Mucosa of gallbladder (tissue), 1 donor: Measurements from ENCODE around the gene DCAF8L2. TPM values are rescaled to one million over a fixed set of nuclear protein-coding genes. Genes with fewer than 3 reads are reported as not detected.
A peak's percentile ranks its signal among the peaks of the same experiment; 100 is the strongest.
"Not testable (repeated sequence)": the region's sequence is repeated elsewhere in the genome, so short reads cannot be mapped to it uniquely, and the experiment has no call there.

ENCODE experiments used
- DNase-seq: peaks from one replicate; pipeline ENCODE4 v3.0.0-alpha.2; 2020; ENCODE audit warnings: low spot score
- total RNA-seq: library from RNA; stranded (reverse); gene quantifications from one replicate; pipeline ENCODE4 v1.2.1, GENCODE V29; 2021
- donor health status: DM: no; HTN: no; CAD: no.

Gene DCAF8L2
- total RNA-seq, 1 donor from 2014 or later: not detected

GRCh38 chrX:27679281-27679680 is 89.1 kb downstream of the DCAF8L2 start:
- no peak for DNase-seq

GRCh38 chrX:27680726-27681125 is 90.6 kb downstream of the DCAF8L2 start:
- no peak for DNase-seq

GRCh38 chrX:27683566-27684208 is 93.5 kb downstream of the DCAF8L2 start:
- DNase-seq: peak; percentile 19

GRCh38 chrX:27694667-27695066 is 104.5 kb downstream of the DCAF8L2 start:
- no peak for DNase-seq

GRCh38 chrX:27706526-27706925 is 116.4 kb downstream of the DCAF8L2 start:
- no peak for DNase-seq

- no peak for DNase-seq
These were observed 125.5 kb downstream of the DCAF8L2 start for GRCh38 chrX:27715610-27716009.

GRCh38 chrX:27728291-27728690 is 138.1 kb downstream of the DCAF8L2 start:
- no peak for DNase-seq

GRCh38 chrX:27731962-27732361 is 141.8 kb downstream of the DCAF8L2 start:
- DNase-seq: no peak

- no peak for DNase-seq
These were observed 145.8 kb downstream of the DCAF8L2 start for GRCh38 chrX:27735914-27736313.

- DNase-seq: no peak
These were observed 150.8 kb downstream of the DCAF8L2 start for GRCh38 chrX:27740933-27741332.

- not testable (repeated sequence) for DNase-seq
These were observed 153.4 kb downstream of the DCAF8L2 start for GRCh38 chrX:27743521-27743920.

- DNase-seq: no peak
These were observed 156.4 kb downstream of the DCAF8L2 start for GRCh38 chrX:27746516-27746915.

GRCh38 chrX:27750298-27750697 is 160.2 kb downstream of the DCAF8L2 start:
- DNase-seq: not testable (repeated sequence)

GRCh38 chrX:27751976-27752375 is 161.8 kb downstream of the DCAF8L2 start:
- DNase-seq: no peak

GRCh38 chrX:27765718-27766117 is 175.6 kb downstream of the DCAF8L2 start:
- no peak for DNase-seq

- no peak for DNase-seq
These were observed 177.2 kb downstream of the DCAF8L2 start for GRCh38 chrX:27767387-27767786.

GRCh38 chrX:27775984-27776383 is 185.8 kb downstream of the DCAF8L2 start:
- no peak for DNase-seq

- no peak for DNase-seq
These were observed 206.6 kb downstream of the DCAF8L2 start for GRCh38 chrX:27796640-27797257.

GRCh38 chrX:27797575-27797974 is 207.4 kb downstream of the DCAF8L2 start:
- DNase-seq: no peak
